SK-N-MC (cell line): ENCODE data around the gene FGF14.

Experiments used
- EZH2 ChIP-seq: fragments of 200-600 bp; sonication (generic); IDR thresholded peaks from one replicate; pipeline ENCODE4 v1.6.1; 2017; ENCODE audit warnings: antibody characterized with exemption
- POLR2AphosphoS5 ChIP-seq: IDR thresholded peaks from 2 replicates; pipeline ENCODE4 v1.6.1; 2012; ENCODE audit warnings: mild to moderate bottlenecking, low read depth, low read length, borderline replicate concordance

- TF ChIP-seq POLR2AphosphoS5 (no peak), EZH2 (no peak)
Measured at GRCh38 chr13:102041544-102041943, 360.3 kb downstream of the FGF14 start.
